Progenitor cell of endocrine pancreas (in vitro differentiated cells): ENCODE data around the gene UBXN4. TPM values are rescaled to one million over a fixed set of nuclear protein-coding genes. Genes with fewer than 3 reads are reported as not detected.

Experiments
- DNase-seq: peaks from one replicate; pipeline ENCODE4 v3.0.0; 2021; ENCODE audit warnings: low spot score; ENCODE audit not compliant: unreplicated experiment
- H3K27ac Mint-ChIP-seq: 2 replicates; pipeline ENCODE4 v1.8.0; 2021; ENCODE audit warnings: mild to moderate bottlenecking, moderate library complexity, mixed read lengths
- H3K27me3 Mint-ChIP-seq: 2 replicates; pipeline ENCODE4 v1.8.0; 2021; ENCODE audit warnings: mixed read lengths
- H3K36me3 Mint-ChIP-seq: 2 replicates; pipeline ENCODE4 v1.8.0; 2022; ENCODE audit warnings: mixed read lengths; ENCODE audit not compliant: insufficient read depth
- H3K4me1 Mint-ChIP-seq: 2 replicates; pipeline ENCODE4 v1.8.0; 2021; ENCODE audit warnings: low read depth, mixed read lengths
- H3K4me3 Mint-ChIP-seq: 2 replicates; pipeline ENCODE4 v1.8.0; 2021; ENCODE audit warnings: low read depth, mild to moderate bottlenecking, moderate library complexity, mixed read lengths
- H3K9me3 Mint-ChIP-seq: 2 replicates; pipeline ENCODE4 v1.8.0; 2021; ENCODE audit warnings: low read depth, mixed read lengths
- CTCF ChIP-seq: fragments of 200-600 bp; sonication (generic); IDR thresholded peaks from one replicate; pipeline ENCODE4 v1.5.0; 2021; ENCODE audit warnings: antibody characterized with exemption, mild to moderate bottlenecking; ENCODE audit not compliant: unreplicated experiment
- total RNA-seq: library from RNA; stranded (reverse); gene quantifications from 2 replicates; pipeline ENCODE4 v1.2.1, GENCODE V29; 2021

UBXN4 gene
- total RNA-seq, 1 donor from 2014 or later = 140 TPM

- peak; percentile 35 for DNase-seq
- no peak for TF ChIP-seq CTCF
- Mint-ChIP-seq H3K27ac (peak overlapping the region; percentile 100), H3K4me1 (peaks cover 15% of the 10 kb centered on the region), H3K9me3 (no peaks in the 10 kb centered on the region), H3K27me3 (no peaks in the 10 kb centered on the region), H3K36me3 (peaks cover 13% of the 10 kb centered on the region), H3K4me3 (peak overlapping the region; percentile 94)
Observed at GRCh38 chr2:135742325-135742757, 686 bp downstream of the UBXN4 start.

- peak overlapping the region; percentile 83 for H3K27ac Mint-ChIP-seq
- H3K4me1 Mint-ChIP-seq = peaks cover 15% of the 10 kb centered on the region
- no peak for TF ChIP-seq CTCF
- no peaks in the 10 kb centered on the region for H3K9me3 Mint-ChIP-seq
- H3K36me3 Mint-ChIP-seq = peaks cover 16% of the 10 kb centered on the region
- no peaks in the 10 kb centered on the region for H3K27me3 Mint-ChIP-seq
- DNase-seq = no peak
- H3K4me3 Mint-ChIP-seq = peak overlapping the region; percentile 64
Observed at GRCh38 chr2:135743860-135744259, 2.2 kb downstream of the UBXN4 start.

GRCh38 chr2:135744760-135745314 lies 3.2 kb downstream of the UBXN4 start:
- Mint-ChIP-seq H3K4me1 (peaks cover 15% of the 10 kb centered on the region), H3K4me3 (peak overlapping the region; percentile 64), H3K27ac (peak overlapping the region; percentile 29), H3K27me3 (no peaks in the 10 kb centered on the region), H3K36me3 (peaks cover 19% of the 10 kb centered on the region), H3K9me3 (no peaks in the 10 kb centered on the region)
- no peak for DNase-seq
- peak; percentile 19 for TF ChIP-seq CTCF

- Mint-ChIP-seq H3K4me1 (peaks cover 15% of the 10 kb centered on the region), H3K27me3 (no peaks in the 10 kb centered on the region), H3K9me3 (no peaks in the 10 kb centered on the region), H3K27ac (peak overlapping the region; percentile 29), H3K4me3 (no peak overlapping the region), H3K36me3 (peaks cover 20% of the 10 kb centered on the region)
- DNase-seq = no peak
- TF ChIP-seq CTCF = no peak
Observed at GRCh38 chr2:135745545-135745944, 3.9 kb downstream of the UBXN4 start.

GRCh38 chr2:135755573-135755972 lies 13.9 kb downstream of the UBXN4 start:
- Mint-ChIP-seq H3K27ac (no peak overlapping the region), H3K9me3 (peaks cover 11% of the 10 kb centered on the region), H3K27me3 (no peaks in the 10 kb centered on the region), H3K36me3 (peaks cover 46% of the 10 kb centered on the region), H3K4me3 (no peak overlapping the region), H3K4me1 (no peaks in the 10 kb centered on the region)
- DNase-seq = no peak
- TF ChIP-seq CTCF = no peak
